NCI-H1417 (cell line): Measurements from ENCODE around the gene ACIN1.
"Not testable (repeated sequence)": the region's sequence is repeated elsewhere in the genome, so short reads cannot be mapped to it uniquely, and the experiment has no call there.

Experiments used
- DNase-seq, 3 experiments: peaks; one replicate each; lab custom pipeline; 2025; lab: John Stamatoyannopoulos, UW

ACIN1 gene

DNA sequence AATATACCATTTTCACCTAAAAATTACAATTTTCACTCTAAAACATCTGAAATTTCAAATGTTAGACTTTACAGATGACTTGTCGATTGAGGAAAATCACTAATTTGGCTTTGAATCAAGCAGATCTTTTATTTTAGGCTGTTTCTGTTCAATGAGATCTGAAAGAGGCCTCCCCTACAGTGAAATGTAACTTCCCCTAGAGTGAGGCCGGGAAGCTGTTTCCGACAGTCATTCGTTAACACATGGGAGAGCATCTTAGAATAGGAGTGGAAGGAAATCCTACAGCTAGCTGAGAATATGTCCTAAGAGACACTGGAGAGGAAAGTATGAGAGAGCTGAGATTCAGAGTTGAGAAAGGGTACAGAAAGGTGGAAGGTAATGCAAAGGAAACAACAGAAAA lies 79.3 kb downstream of the ACIN1 start:
- no peak for DNase-seq

DNA sequence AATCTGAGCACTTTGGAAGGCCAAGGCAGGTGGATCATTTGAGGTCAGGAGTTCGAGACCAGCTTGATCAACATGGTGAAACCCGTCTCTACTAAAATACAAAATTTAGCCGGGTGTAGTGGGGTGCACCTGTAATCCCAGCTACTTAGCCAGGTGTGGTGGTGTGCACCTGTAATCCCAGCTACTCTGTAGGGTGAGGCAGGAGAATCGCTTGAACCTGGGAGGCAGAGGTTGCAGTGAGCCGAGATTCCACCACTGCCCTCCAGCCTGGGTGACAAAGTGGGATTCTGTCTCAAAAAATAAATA lies 81.2 kb downstream of the ACIN1 start:
- DNase-seq, result not testable (repeated sequence)

DNA sequence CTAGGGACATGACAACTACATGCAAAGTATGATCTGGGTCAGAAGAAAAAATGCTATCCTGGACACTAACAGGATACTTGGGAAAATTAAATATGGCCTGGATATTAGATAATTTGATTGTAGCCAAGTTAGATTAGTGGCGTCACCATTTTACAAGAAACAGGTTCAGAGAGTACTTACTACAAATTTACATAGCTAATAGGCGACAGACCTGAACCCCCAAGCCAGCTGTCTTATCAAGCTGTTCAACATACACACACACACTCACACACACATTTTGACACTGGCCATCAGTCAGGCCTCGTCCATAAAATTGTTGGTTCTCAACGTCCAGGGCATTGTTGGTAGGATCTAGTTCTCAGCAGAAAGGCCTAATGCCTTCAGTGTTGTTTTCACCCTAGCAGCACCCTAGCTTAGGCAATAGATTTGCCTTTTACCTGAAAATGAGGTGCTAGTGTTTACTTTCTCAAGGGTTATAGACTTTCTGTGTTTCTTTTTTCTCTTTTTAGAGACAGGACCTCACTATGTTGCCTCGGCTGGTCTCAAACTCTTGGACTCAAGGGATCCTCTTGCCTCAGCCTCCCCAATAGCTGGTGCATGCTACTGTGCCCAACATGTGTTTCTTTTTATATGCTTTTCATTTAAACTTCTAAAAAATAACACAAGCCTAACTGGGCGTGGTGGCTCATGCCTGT lies 81.7 kb downstream of the ACIN1 start:
- DNase-seq, result no peak

DNA sequence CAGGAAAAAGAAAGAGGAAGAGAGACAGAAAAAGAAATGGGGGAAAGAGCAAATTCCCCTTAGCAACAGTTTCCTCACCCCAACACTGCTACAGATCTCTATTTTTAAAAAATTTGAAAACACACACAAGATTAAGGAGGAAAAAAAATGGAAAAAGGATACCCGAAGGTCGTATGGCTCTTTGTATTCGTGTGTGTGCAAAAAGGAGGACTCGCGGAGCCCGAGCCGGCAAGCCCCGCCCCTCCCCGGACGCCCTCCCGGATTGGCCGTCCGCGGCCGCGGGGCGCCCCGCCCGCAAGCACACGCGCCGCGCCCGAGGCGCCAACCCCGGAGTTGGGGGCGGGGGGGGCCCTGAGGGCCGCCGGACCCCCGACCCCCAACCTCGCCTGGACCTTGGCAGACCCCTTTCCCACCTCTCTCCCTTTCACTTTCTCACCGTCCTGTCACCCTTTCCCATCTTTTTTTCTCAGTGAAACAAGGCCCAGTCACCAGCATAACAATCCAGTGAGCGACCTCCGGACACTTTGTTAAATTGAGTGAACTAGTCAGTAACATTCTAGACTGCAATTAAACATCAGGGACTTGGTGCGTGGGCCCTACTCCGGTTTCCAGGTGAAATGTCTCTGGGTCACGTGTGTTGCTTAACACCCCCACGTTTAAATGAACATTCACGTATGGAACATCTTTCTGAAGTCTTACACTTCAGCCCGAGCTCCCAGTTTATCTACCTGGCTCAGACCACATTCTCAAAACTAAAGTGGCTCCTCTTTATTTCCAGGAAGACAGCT lies 84.8 kb downstream of the ACIN1 start, which contains the start of gene C14orf93:
C14orf93 (minus strand) TSS at position 205 of the 788 bp plus-strand sequence. CDS start 11,120 bp downstream, outside the sequence.
- DNase-seq, result peak; percentile 82 to 88 (median 86)

DNA sequence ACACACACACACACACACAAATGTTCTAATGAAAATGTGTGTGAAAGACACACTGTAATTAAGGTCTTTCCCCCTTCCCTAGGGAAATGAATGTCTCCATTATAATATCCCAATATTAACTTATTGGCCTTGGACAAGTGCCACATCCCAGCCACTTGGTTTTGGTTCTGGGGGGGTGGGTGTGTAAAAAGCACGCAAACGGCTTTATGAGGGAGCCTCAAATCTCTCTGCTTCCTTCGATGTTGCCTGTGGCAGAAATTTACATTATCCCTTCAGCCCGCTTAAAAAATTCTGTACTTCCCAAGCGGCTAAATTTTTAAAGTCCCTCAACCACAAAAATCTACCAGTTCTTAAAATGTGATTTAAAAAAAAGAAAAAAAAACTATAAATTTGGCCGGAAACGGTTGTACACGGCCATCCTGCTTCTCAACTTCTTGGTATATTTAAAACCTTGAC lies 85.4 kb downstream of the ACIN1 start:
- peak; percentile 53 to 72 (median 65) for DNase-seq

DNA sequence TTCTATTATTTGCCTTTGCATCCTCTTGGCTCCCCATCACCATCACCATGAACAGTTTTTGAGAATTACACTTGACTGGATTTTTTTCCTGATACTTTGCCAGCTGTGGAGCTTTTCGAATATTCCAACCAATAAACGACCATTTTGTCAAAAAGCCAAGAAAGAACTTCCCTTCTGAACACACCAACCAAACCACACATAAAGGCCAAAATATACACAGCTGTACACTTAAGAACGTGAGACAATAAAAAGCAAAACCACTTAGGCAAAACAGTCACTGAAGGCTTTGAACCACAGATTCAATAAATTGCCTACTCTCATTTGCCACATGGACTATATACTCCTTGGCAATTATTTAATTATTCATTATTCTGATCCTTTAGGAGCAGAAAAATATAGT lies 86.1 kb downstream of the ACIN1 start:
- peak in 2 of 3 experiments; percentile 33 to 50 for DNase-seq
